B cell (primary cell): ENCODE measurements around the gene PARD3B.

Source experiments
- CTCF ChIP-seq: fragments of 200-600 bp; IDR thresholded peaks from one replicate; pipeline ENCODE4 v1.8.0; 2022; ENCODE audit warnings: antibody characterized with exemption, mild to moderate bottlenecking
- EZH2 ChIP-seq: IDR thresholded peaks from 2 replicates; pipeline ENCODE4 v1.6.1; 2012; ENCODE audit warnings: borderline replicate concordance, low read depth, mild to moderate bottlenecking, moderate library complexity, low read length; ENCODE audit not compliant: insufficient read depth, poor library complexity, severe bottlenecking

- TF ChIP-seq CTCF (no peak), EZH2 (no peak)
Observed at GRCh38 chr2:204611017-204611631, 65.8 kb downstream of the PARD3B start.
